ENCODE measurements around the gene CRB2.

CRB2 gene

GRCh38 chr9:123408313-123409262, 52.6 kb downstream of the CRB2 start:
- no peak for DNase-seq

DNA sequence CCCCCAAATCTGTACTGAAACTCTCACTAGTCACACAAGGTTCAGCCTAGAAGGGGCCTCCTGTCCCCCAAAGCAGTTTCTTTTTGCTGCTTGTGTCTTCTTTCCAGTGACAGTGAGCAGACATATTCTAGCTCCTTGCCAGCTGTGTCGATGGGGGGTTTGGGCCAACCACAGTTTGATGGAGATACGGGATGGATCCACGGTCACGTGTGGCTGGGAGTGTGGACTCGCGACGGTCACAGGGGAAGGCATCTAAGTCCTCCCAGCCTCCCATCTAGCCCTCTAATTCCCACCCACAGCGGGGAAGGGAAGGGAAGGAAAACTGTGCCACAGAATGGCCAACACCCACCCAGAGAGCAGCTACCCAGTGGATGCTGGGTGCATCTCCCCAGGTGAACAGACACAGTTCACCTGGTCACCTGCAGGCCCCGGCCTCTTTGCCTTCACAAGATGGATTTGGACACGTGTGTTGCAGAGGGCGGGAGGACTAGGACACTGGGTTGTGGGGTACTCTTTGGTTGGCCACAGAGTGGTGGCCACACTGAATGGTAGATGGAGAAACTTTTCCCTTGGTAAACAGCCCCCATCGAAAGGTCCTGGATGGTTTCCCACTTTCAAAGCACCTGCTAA, 54.4 kb downstream of the CRB2 start:
- no peak for DNase-seq

DNA sequence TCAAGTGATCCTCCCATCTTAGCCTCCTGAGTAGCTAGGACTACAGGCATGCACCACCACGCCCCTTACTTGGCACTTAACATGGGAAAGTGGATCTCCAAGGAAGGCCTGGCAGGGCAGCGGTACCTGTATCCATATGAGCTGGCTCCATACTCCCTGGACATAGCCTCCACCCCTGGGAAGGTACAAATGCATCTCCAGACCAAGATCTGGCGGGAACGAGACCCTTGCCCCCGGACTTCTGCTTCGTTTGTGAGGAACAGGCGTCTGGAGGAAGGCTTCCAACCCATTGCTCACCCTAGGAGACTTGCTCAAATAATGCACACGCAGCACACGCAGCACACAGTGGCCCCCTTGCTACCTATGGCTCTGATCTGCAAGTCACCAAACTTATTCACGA, 55.2 kb downstream of the CRB2 start:
- DNase-seq, result no peak

- no peak for DNase-seq
Measured at GRCh38 chr9:123411636-123412035, 55.6 kb downstream of the CRB2 start.

DNA sequence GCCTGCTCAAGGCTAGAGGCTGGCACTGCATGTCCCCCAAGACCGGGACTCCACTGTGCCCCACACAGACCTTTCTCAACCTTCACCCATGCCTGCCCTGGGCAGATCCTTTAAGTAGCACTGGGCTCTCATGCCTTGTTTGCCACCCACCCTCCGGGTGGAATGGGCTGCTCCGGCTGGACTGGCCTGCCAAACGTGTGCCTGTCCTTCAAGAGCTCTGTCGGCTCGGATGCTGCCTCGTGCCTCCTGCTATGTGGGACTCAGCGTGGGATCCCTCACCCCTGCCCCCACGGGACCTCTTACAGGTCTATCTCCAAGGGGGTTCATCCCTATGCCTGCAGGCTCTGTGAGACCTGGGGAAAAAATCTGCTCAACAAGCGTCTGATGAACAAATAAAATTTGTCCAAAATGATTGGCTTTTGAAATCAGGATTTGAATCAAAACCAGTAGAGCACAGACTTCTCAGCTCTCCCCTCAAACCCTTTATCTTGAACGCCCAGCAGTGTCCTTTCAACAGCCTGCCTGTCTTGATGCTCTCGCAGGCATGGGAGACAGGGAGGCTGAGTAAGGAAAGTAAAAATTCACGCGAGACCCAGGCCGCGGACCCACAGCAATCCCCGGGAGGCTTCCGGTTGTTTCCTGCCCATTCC, 56.3 kb downstream of the CRB2 start:
- DNase-seq, result no peak

- no peak for DNase-seq
Measured at GRCh38 chr9:123414204-123414603, 58.2 kb downstream of the CRB2 start.

GRCh38 chr9:123414936-123415930, 59.2 kb downstream of the CRB2 start:
- no peak for DNase-seq

- no peak for DNase-seq
Measured at GRCh38 chr9:123416176-123416575, 60.2 kb downstream of the CRB2 start.

DNA sequence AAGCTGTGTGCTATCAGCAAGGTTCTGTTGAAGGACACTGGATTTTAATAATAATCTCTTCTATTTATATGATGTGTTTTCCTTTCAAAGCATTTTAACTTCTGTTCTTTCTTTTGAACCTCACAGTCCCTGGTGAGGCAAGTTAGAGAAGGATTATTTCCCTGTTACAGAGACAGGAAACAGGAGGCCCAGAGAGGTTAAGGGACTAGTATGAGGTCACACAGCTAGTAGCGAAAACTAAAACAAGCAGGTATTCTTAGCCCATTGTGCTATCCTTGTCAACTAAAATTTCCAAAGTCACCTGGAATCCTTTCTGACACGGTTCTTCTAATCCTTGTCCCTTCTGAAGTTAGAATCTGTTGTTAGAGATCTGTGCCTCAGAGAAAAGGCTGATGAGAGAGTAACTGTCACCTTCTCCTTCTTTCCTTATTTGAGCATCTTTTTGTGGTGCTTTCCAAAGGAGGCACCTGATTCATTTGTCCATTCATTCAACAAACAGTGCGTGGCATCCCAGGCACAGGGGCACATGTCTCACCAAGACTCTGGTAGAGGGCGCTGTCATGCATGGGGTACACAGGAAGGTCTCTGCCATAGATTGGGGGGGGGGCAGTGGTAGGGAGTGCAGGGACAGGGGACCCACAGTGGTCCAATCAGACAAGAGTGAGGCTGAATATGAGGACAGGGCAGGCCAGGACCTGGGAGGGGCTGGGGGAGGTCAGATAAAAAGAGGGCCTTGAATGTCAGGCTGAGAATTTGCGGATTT, 61.5 kb downstream of the CRB2 start:
- no peak for DNase-seq

DNA sequence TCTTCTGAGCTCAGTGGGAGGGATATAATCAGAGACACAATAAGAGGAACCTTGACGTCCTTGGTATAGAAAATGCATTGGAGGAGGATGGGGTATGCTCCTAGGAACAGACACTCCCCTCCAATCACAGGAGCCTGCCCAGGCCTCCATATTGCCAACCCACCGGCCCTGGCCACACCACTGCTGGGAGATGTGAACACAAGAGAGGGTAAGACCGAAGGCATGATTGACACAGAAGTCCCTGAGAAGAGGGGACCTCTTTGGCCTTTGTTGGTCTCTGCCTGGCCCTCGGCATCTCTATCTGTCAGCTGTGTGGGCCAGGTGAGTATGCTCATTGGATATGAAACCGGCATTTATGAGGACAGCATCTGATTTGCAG, 62.0 kb downstream of the CRB2 start:
- no peak for DNase-seq

DNA sequence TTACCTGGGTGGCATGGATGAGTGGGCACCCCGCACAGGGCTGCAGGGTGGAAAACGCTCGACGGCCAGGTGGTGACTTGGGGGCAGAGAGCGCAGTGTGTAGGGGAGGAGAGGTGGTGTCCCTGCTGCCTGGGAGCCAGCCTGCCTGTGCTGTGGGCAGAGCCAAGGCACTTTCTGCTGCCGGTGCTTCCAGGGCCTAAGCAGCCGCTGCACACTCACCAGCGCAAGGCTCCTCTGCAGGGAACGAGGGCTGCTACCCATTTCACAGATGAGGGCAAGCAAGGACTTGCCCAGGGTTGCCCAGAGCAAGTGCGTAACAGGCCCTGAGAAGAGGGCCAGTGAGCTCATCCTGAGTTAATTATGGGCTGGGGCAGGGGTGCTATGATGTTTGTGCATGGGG, 62.5 kb downstream of the CRB2 start:
- no peak for DNase-seq

- DNase-seq, result no peak
Measured at GRCh38 chr9:123419091-123419490, 63.1 kb downstream of the CRB2 start.

- DNase-seq, result no peak
Measured at GRCh38 chr9:123419721-123420591, 64.0 kb downstream of the CRB2 start.

- DNase-seq, result no peak
Measured at GRCh38 chr9:123420592-123421111, 64.7 kb downstream of the CRB2 start.

DNA sequence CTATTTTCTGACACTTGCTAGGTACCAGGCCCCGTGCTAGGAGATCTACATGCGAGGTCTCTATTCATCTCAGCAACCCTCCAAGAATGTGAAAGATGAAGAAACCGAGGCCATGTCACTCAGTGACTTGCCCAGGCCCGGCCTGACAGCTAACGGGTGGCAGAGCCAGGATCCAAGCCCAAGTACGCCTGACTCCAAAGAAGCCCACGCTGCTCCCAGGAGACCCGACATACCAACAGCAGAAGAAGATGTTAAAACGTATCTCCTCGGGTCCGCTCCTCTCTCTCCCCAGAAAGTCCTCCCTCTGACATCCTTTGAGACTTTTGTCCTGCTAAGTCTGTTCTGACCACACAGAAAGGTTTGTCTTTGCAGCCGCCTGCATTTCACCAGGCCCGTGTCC, 65.2 kb downstream of the CRB2 start:
- DNase-seq, result no peak

DNA sequence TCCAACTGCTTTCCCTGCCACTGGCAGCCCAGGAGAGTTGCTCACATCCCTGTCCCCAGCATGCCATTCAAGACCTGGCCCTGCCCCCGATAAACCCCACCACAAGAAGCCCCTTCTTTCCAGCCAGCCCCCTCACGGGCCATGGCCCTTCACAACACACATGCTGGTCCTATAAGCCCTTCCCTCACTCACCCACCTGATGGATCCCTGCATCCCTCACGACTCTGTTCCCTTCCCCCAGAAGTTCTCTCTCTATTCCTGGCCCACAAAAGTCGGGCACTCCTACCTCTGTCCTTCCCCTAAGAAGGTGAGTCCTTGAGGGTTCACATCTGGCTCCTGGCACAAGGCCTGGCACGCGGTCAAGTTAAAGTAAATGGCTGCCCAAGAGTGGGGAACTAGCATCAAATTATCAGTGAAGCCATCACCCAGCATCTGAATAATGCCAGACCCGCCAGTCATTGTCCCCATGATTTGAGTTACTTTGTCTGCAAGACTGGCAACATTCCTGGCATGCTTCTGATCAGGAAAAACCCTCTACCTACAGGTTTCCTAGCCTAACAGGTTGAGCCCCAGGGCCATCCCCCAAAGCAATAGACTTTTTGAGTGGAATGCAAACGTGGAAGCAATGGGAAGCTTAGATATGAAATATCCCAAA, 65.9 kb downstream of the CRB2 start:
- no peak for DNase-seq

DNA sequence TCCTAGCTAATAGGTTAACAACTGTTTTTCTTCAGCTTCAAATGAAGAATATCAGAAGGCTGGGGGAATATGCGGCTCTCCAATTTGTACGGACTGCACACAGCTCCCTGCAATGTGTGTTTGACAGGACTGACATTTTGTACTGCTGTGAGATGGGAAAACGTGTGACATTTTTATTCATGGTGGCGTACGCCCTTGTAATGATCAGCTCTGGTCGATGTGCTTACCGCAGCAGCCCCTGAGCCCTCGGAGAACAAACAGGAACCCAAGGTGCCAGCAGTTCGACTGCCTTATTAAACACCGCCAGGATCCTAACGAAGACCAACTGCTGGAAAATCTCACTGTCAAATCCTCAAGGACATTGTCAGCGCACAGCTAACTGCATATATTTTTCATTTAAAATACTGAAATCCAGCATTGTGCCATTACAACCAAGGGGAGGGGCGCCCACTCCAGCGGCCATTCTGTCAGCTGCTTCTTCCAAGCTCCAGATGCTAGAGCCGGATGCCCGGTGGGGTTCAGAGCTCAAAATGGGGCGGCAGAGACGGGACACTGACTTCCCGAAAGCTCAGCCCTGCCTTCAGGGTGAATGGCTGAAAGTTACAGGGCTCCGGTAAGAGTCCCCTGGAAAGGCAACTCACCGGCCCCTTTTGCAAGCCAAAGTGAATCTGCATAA, 66.8 kb downstream of the CRB2 start:
- DNase-seq, result no peak

GRCh38 chr9:123423311-123423640, 67.3 kb downstream of the CRB2 start:
- DNase-seq, result no peak

DNA sequence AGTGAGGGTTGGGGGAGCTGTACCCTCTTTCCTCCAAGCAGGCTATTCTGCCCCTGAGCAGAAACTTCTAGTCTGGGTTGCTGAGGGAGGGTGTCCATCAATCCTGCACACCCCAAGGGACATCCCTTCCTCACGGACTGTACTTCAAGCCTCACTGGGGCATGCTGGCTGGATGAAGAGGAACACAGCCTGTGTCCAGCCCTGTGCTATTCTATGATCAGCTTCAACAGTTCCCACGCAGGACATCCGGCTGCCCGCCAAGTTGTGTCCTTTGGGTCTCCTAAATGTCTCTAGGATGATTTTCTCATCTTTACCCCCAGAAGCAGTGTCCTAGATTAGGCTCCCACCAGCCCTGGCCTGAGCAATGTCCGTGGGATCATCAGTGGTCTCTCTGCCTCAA, 68.1 kb downstream of the CRB2 start:
- DNase-seq, result no peak
